Endometrium (tissue), 2 donors: ENCODE measurements around the gene FZD1.
"Not testable (repeated sequence)": the region's sequence is repeated elsewhere in the genome, so short reads cannot be mapped to it uniquely, and the experiment has no call there.

Experiments
- FAIRE-seq: peaks from 2 replicates; lab custom pipeline; 2012; peaks lifted over from hg19 to GRCh38; lab: Jason Lieb, UNC
- donor health status: control.
- donor health status: control.

The FZD1 gene

GRCh38 chr7:91299952-91300775 is 35.9 kb downstream of the FZD1 start:
- no peak for FAIRE-seq

GRCh38 chr7:91302794-91303193 is 38.6 kb downstream of the FZD1 start:
- FAIRE-seq, result no peak

DNA sequence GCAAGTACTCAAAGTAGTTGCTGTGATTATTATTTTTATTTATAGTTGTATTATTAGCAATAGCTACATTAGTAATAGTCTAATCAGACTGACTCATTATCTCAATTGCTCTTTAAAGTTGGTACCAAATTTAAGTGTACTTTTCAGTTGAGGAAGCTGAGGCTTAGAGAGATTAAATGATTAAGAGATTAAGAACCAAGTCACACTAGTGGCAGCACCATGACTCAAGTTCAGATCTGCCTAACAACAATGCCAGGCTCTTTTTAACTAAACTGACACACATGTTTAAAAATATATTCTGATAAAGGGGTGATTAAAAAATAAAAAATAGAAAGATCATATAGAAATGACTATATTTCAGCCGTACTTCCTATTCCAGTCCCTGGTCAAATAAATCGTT is 42.0 kb downstream of the FZD1 start:
- no peak for FAIRE-seq

- FAIRE-seq, result no peak
Measured at GRCh38 chr7:91307467-91307866, 43.2 kb downstream of the FZD1 start.

DNA sequence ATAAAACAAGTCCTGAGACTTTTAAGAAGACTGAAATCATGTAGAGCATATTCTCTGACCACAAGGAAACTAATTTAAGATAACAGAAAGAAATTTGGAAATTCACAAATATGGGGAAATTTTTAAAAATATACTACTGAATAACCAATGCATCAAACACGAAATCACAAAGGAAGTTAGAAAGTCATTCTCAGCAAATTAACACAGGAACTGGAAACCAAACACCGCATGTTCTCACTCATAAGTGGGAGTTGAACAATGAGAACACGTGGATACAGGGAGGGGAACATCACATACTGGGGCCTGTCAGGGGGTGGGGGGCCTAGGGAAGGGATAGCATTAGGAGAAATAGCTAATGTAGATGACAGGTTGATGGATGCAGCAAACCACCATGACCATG is 44.0 kb downstream of the FZD1 start:
- not testable (repeated sequence) for FAIRE-seq

GRCh38 chr7:91310830-91311460 is 46.7 kb downstream of the FZD1 start:
- no peak for FAIRE-seq

GRCh38 chr7:91311839-91312238 is 47.6 kb downstream of the FZD1 start:
- FAIRE-seq, result no peak

- FAIRE-seq, result no peak
Measured at GRCh38 chr7:91313113-91313512, 48.9 kb downstream of the FZD1 start.

- FAIRE-seq, result no peak
Measured at GRCh38 chr7:91314591-91315323, 50.5 kb downstream of the FZD1 start.

DNA sequence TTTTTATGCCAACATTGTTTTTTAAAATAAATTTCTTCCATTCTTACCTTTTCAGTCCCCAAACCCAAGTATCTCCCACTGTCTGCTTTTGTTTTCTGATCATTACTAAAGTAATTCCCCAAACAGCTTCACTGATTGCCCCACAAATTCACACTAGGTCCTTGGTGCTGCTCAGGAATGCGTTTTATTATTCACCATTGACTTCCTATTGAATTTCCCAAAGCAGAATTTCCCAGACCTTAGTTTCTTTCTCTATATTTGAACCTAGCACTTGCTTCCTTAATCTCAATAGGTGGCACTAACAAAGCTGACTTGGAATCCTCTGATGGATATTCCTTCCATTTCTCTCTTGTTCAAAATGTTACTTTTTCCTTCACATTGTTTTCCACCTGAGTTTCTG is 52.2 kb downstream of the FZD1 start:
- no peak for FAIRE-seq

- no peak for FAIRE-seq
Measured at GRCh38 chr7:91319351-91319750, 55.1 kb downstream of the FZD1 start.

DNA sequence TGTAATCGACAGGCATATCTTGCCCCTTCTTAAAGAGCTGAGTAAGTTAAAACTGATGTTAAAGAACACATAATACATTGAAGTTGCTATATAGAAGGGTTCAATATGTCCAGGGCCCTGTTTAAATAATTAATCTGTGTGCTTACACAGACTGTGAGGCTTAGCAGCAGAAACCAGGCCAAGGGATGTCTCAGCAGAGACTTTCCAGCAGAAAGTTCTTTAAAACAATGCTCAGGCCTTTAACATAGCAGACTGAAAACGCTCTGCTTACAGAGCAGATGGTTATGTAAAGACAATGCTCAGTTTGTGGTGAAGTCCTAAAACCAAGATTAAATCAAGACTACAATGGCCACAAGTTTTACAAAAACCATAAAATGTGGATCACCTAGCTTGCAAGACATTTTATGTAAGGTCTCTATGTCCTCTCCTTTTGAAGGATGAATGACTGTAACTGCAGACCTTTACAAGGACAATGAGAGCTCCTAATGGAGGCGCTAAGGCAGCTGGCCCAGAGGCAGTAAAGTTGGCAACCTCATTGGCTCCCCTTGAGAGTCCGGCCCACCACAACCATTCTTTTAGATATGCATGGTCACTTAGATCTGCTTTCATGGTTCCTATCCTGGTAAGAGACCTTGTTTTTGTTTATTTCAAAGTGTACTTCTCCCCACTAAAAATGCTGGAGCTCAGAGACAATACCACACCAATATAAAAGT is 56.3 kb downstream of the FZD1 start:
- no peak for FAIRE-seq
